Progenitor cell of endocrine pancreas (in vitro differentiated cells): ENCODE measurements around the gene TMEM135. TPM values are rescaled to one million over a fixed set of nuclear protein-coding genes. Genes with fewer than 3 reads are reported as not detected.

Experiments used
- DNase-seq: peaks from one replicate; pipeline ENCODE4 v3.0.0; 2021; ENCODE audit warnings: low spot score; ENCODE audit not compliant: unreplicated experiment
- H3K27ac Mint-ChIP-seq: 2 replicates; pipeline ENCODE4 v1.8.0; 2021; ENCODE audit warnings: mild to moderate bottlenecking, moderate library complexity, mixed read lengths
- H3K27me3 Mint-ChIP-seq: 2 replicates; pipeline ENCODE4 v1.8.0; 2021; ENCODE audit warnings: mixed read lengths
- H3K36me3 Mint-ChIP-seq: 2 replicates; pipeline ENCODE4 v1.8.0; 2022; ENCODE audit warnings: mixed read lengths; ENCODE audit not compliant: insufficient read depth
- H3K4me1 Mint-ChIP-seq: 2 replicates; pipeline ENCODE4 v1.8.0; 2021; ENCODE audit warnings: low read depth, mixed read lengths
- H3K4me3 Mint-ChIP-seq: 2 replicates; pipeline ENCODE4 v1.8.0; 2021; ENCODE audit warnings: low read depth, mild to moderate bottlenecking, moderate library complexity, mixed read lengths
- H3K9me3 Mint-ChIP-seq: 2 replicates; pipeline ENCODE4 v1.8.0; 2021; ENCODE audit warnings: low read depth, mixed read lengths
- CTCF ChIP-seq: fragments of 200-600 bp; sonication (generic); IDR thresholded peaks from one replicate; pipeline ENCODE4 v1.5.0; 2021; ENCODE audit warnings: antibody characterized with exemption, mild to moderate bottlenecking; ENCODE audit not compliant: unreplicated experiment
- total RNA-seq: library from RNA; stranded (reverse); gene quantifications from 2 replicates; pipeline ENCODE4 v1.2.1, GENCODE V29; 2021

TMEM135 gene
- total RNA-seq, 1 donor from 2014 or later = 33.0 TPM

GRCh38 chr11:87306262-87306851 lies 268.6 kb downstream of the TMEM135 start:
- H3K9me3 Mint-ChIP-seq = no peaks in the 10 kb centered on the region
- H3K27me3 Mint-ChIP-seq = no peaks in the 10 kb centered on the region
- TF ChIP-seq CTCF = no peak
- no peak overlapping the region for H3K4me3 Mint-ChIP-seq
- H3K4me1 Mint-ChIP-seq = no peaks in the 10 kb centered on the region
- DNase-seq = no peak
- H3K36me3 Mint-ChIP-seq = peaks cover 2% of the 10 kb centered on the region
- H3K27ac Mint-ChIP-seq = no peak overlapping the region

- H3K4me3 Mint-ChIP-seq = no peak overlapping the region
- no peaks in the 10 kb centered on the region for H3K27me3 Mint-ChIP-seq
- peaks cover 2% of the 10 kb centered on the region for H3K36me3 Mint-ChIP-seq
- DNase-seq = no peak
- H3K4me1 Mint-ChIP-seq = no peaks in the 10 kb centered on the region
- TF ChIP-seq CTCF = no peak
- H3K27ac Mint-ChIP-seq = no peak overlapping the region
- no peaks in the 10 kb centered on the region for H3K9me3 Mint-ChIP-seq
Measured at GRCh38 chr11:87307101-87307500, 269.4 kb downstream of the TMEM135 start.

GRCh38 chr11:87315229-87315628 lies 277.5 kb downstream of the TMEM135 start:
- H3K4me3 Mint-ChIP-seq = no peak overlapping the region
- no peaks in the 10 kb centered on the region for H3K36me3 Mint-ChIP-seq
- no peaks in the 10 kb centered on the region for H3K9me3 Mint-ChIP-seq
- DNase-seq = no peak
- no peak for TF ChIP-seq CTCF
- H3K4me1 Mint-ChIP-seq = peaks cover 4% of the 10 kb centered on the region
- H3K27ac Mint-ChIP-seq = no peak overlapping the region
- H3K27me3 Mint-ChIP-seq = no peaks in the 10 kb centered on the region

GRCh38 chr11:87316491-87316890 lies 278.8 kb downstream of the TMEM135 start:
- no peaks in the 10 kb centered on the region for H3K36me3 Mint-ChIP-seq
- H3K27me3 Mint-ChIP-seq = no peaks in the 10 kb centered on the region
- no peak for TF ChIP-seq CTCF
- no peak for DNase-seq
- no peak overlapping the region for H3K4me3 Mint-ChIP-seq
- H3K27ac Mint-ChIP-seq = no peak overlapping the region
- H3K9me3 Mint-ChIP-seq = no peaks in the 10 kb centered on the region
- H3K4me1 Mint-ChIP-seq = peaks cover 4% of the 10 kb centered on the region

- no peaks in the 10 kb centered on the region for H3K27me3 Mint-ChIP-seq
- TF ChIP-seq CTCF = no peak
- H3K9me3 Mint-ChIP-seq = no peaks in the 10 kb centered on the region
- H3K27ac Mint-ChIP-seq = no peak overlapping the region
- H3K4me3 Mint-ChIP-seq = no peak overlapping the region
- H3K36me3 Mint-ChIP-seq = peaks cover 2% of the 10 kb centered on the region
- H3K4me1 Mint-ChIP-seq = peaks cover 4% of the 10 kb centered on the region
- DNase-seq = no peak
Measured at GRCh38 chr11:87317441-87317840, 279.7 kb downstream of the TMEM135 start.
